MM.1S (cell line): ENCODE results near the gene PDRG1.

Experiments used
- EZH2 ChIP-seq: fragments of 300-600 bp; sonication (generic); optimal IDR thresholded peaks from 2 replicates; pipeline ENCODE3; 2017; ENCODE audit warnings: low read depth, mild to moderate bottlenecking, antibody characterized with exemption, low read length, mixed read lengths
- EZH2phosphoT487 ChIP-seq: fragments of 300-600 bp; sonication (generic); IDR thresholded peaks from 2 replicates; pipeline ENCODE4 v1.6.1; 2018; ENCODE audit warnings: antibody characterized with exemption, low read length
- TF ChIP-seq, protein P1 (sequence below): fragments of 300-600 bp; sonication (generic); IDR thresholded peaks from 2 replicates; pipeline ENCODE4 v1.5.1; 2016; ENCODE audit warnings: antibody characterized with exemption, low read length, mixed read lengths

DNA sequence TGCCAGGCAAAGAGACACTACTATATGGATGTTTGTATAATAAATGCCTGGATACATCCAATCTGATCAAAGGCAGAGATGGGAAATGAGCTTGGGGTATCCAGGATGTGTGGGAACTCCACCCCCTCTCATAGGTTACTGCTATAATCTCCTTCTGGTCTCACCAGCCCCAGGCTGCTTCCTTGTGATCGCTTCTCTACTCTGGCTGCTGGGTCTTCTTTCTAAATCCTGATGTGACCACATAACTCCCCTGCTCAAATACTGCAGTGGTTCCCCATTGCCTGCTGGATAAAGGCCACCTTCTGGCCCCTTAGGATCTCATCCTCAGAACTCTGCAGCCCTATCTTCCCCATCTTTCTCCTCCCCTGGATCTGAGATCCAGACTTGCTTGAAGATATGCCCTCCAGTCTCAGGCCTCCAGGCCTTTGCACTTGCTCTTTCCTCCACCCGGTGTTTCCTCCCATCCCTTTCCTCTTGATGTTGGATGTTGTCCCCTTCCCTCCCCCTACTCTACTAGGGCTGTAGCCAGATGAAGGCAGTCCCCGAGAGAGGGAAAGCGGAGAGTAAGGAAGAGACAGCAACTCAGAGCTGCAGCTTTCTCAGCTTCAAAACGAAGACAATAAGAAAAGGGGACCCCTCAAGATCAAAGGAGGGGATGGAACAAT, 15.3 kb upstream of the PDRG1 start:
- TF ChIP-seq, protein P1, sequence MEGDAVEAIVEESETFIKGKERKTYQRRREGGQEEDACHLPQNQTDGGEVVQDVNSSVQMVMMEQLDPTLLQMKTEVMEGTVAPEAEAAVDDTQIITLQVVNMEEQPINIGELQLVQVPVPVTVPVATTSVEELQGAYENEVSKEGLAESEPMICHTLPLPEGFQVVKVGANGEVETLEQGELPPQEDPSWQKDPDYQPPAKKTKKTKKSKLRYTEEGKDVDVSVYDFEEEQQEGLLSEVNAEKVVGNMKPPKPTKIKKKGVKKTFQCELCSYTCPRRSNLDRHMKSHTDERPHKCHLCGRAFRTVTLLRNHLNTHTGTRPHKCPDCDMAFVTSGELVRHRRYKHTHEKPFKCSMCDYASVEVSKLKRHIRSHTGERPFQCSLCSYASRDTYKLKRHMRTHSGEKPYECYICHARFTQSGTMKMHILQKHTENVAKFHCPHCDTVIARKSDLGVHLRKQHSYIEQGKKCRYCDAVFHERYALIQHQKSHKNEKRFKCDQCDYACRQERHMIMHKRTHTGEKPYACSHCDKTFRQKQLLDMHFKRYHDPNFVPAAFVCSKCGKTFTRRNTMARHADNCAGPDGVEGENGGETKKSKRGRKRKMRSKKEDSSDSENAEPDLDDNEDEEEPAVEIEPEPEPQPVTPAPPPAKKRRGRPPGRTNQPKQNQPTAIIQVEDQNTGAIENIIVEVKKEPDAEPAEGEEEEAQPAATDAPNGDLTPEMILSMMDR: no peak
- TF ChIP-seq EZH2phosphoT487 (no peak), EZH2 (no peak)
